ENCODE measurements around the gene ZCCHC7. TPM values are rescaled to one million over a fixed set of nuclear protein-coding genes. Genes with fewer than 3 reads are reported as not detected.

Gene ZCCHC7
- total and polyA plus RNA-seq, 7 experiments from 2014 or later: 26.1 to 47.1 (median 40.3) TPM

- Mint-ChIP-seq H3K27ac (no peak overlapping the region), H3K4me3 (no peak overlapping the region), H3K36me3 (peaks cover 15 to 57% (median 42%) of the 10 kb centered on the region in 5 donors), H3K4me1 (peaks cover 2 to 17% (median 9%) of the 10 kb centered on the region in 7 donors), H3K9me3 (peaks cover 0 to 5% (median 0%) of the 10 kb centered on the region in 11 donors), H3K27me3 (no peaks in the 10 kb centered on the region)
- intact Hi-C loops (cut with micrococcal nuclease): loop anchor here in 1 of 2 donors (10.0 kb wide), 1 partner anchor 46 kb away; no protein-coding TSS in a partner anchor
- ATAC-seq: no peak
- Histone ChIP-seq H3K4me1 (ENCODE audit: control insufficient read depth in 2 of 2, insufficient read depth in 2 of 2, low read length in 2 of 2) (no peaks in the 10 kb centered on the region), H3K36me3 (ENCODE audit: control insufficient read depth in 2 of 3, insufficient read depth in 3 of 3, low read length in 3 of 3) (no peaks in the 10 kb centered on the region), H3K27me3 (ENCODE audit: control insufficient read depth in 2 of 2, insufficient read depth in 2 of 2, low read length in 2 of 2) (no peaks in the 10 kb centered on the region), H3K27ac (ENCODE audit: low read depth, low read length) (no peak overlapping the region), H3K9me3 (ENCODE audit: control insufficient read depth in 2 of 3, low read length in 3 of 3) (no peaks in the 10 kb centered on the region), H3K4me3 (ENCODE audit: low read length) (no peak overlapping the region)
- DNase-seq: no peak
- ChIA-PET POLR2A (no interaction called here), CTCF (interaction anchor here (0.6 kb wide), 1 partner anchor 7 kb away, joined by 3 read pairs; no protein-coding TSS in a partner anchor)
These were observed 128.3 kb downstream of the ZCCHC7 start for GRCh38 chr9:37248651-37249163.

GRCh38 chr9:37251452-37251851 lies 131.1 kb downstream of the ZCCHC7 start:
- DNase-seq (no peak), ATAC-seq (no peak)
- intact Hi-C loops (cut with micrococcal nuclease): no loop called here
- Mint-ChIP-seq H3K27ac (no peak overlapping the region), H3K27me3 (no peaks in the 10 kb centered on the region), H3K4me3 (no peak overlapping the region), H3K9me3 (peaks cover 0 to 10% (median 0%) of the 10 kb centered on the region in 11 donors), H3K36me3 (peaks cover 15 to 64% (median 52%) of the 10 kb centered on the region in 5 donors), H3K4me1 (peaks cover 2 to 25% (median 12%) of the 10 kb centered on the region in 7 donors)
- Histone ChIP-seq H3K4me3 (ENCODE audit: low read length) (no peak overlapping the region), H3K4me1 (ENCODE audit: control insufficient read depth in 2 of 2, insufficient read depth in 2 of 2, low read length in 2 of 2) (no peaks in the 10 kb centered on the region), H3K36me3 (ENCODE audit: control insufficient read depth in 2 of 3, insufficient read depth in 3 of 3, low read length in 3 of 3) (no peaks in the 10 kb centered on the region), H3K27ac (ENCODE audit: low read depth, low read length) (no peak overlapping the region), H3K9me3 (ENCODE audit: control insufficient read depth in 2 of 3, low read length in 3 of 3) (no peaks in the 10 kb centered on the region), H3K27me3 (ENCODE audit: control insufficient read depth in 2 of 2, insufficient read depth in 2 of 2, low read length in 2 of 2) (no peaks in the 10 kb centered on the region)
- ChIA-PET CTCF (no interaction called here), POLR2A (no interaction called here)

GRCh38 chr9:37253377-37253937 lies 133.1 kb downstream of the ZCCHC7 start:
- H3K27ac ChIP-seq (ENCODE audit: low read depth, low read length): no peak overlapping the region
- POLR2A ChIA-PET: no interaction called here
- no peak overlapping the region for H3K4me3 ChIP-seq (ENCODE audit: low read length)
- intact Hi-C loops (cut with micrococcal nuclease): no loop called here
- no peaks in the 10 kb centered on the region for H3K9me3 ChIP-seq (ENCODE audit: control insufficient read depth in 2 of 3, low read length in 3 of 3)
- Mint-ChIP-seq H3K9me3 (peaks cover 0 to 10% (median 0%) of the 10 kb centered on the region in 11 donors), H3K36me3 (peaks cover 15 to 72% (median 49%) of the 10 kb centered on the region in 5 donors), H3K4me3 (no peak overlapping the region), H3K27ac (no peak overlapping the region), H3K4me1 (peaks cover 2 to 24% (median 14%) of the 10 kb centered on the region in 7 donors), H3K27me3 (no peaks in the 10 kb centered on the region)
- H3K27me3 ChIP-seq (ENCODE audit: control insufficient read depth in 2 of 2, insufficient read depth in 2 of 2, low read length in 2 of 2): no peaks in the 10 kb centered on the region
- CTCF ChIA-PET: no interaction called here
- ATAC-seq (no peak), DNase-seq (no peak)
- H3K4me1 ChIP-seq (ENCODE audit: control insufficient read depth in 2 of 2, insufficient read depth in 2 of 2, low read length in 2 of 2): no peaks in the 10 kb centered on the region
- no peaks in the 10 kb centered on the region for H3K36me3 ChIP-seq (ENCODE audit: control insufficient read depth in 2 of 3, insufficient read depth in 3 of 3, low read length in 3 of 3)

GRCh38 chr9:37255187-37255586 lies 134.8 kb downstream of the ZCCHC7 start:
- peaks cover 12 to 63% (median 40%) of the 10 kb centered on the region in 5 donors for H3K36me3 Mint-ChIP-seq
- H3K9me3 Mint-ChIP-seq: peaks cover 0 to 10% (median 0%) of the 10 kb centered on the region in 11 donors
- H3K27ac ChIP-seq (ENCODE audit: low read depth, low read length): no peak overlapping the region
- H3K9me3 ChIP-seq (ENCODE audit: control insufficient read depth in 2 of 3, low read length in 3 of 3): no peaks in the 10 kb centered on the region
- H3K27me3 Mint-ChIP-seq: no peaks in the 10 kb centered on the region
- H3K27ac Mint-ChIP-seq: no peak overlapping the region
- peaks cover 0 to 26% (median 15%) of the 10 kb centered on the region in 7 donors for H3K4me1 Mint-ChIP-seq
- DNase-seq: no peak
- ChIA-PET CTCF (no interaction called here), POLR2A (no interaction called here)
- no peak for ATAC-seq
- no peaks in the 10 kb centered on the region for H3K4me1 ChIP-seq (ENCODE audit: control insufficient read depth in 2 of 2, insufficient read depth in 2 of 2, low read length in 2 of 2)
- H3K4me3 ChIP-seq (ENCODE audit: low read length): no peak overlapping the region
- no peak overlapping the region for H3K4me3 Mint-ChIP-seq
- no peaks in the 10 kb centered on the region for H3K36me3 ChIP-seq (ENCODE audit: control insufficient read depth in 2 of 3, insufficient read depth in 3 of 3, low read length in 3 of 3)
- intact Hi-C loops (cut with micrococcal nuclease): no loop called here
- H3K27me3 ChIP-seq (ENCODE audit: control insufficient read depth in 2 of 2, insufficient read depth in 2 of 2, low read length in 2 of 2): no peaks in the 10 kb centered on the region

GRCh38 chr9:37255944-37256862 lies 135.8 kb downstream of the ZCCHC7 start:
- peaks cover 11 to 63% (median 40%) of the 10 kb centered on the region in 5 donors for H3K36me3 Mint-ChIP-seq
- ChIA-PET POLR2A (no interaction called here), CTCF (interaction anchor here (0.6 kb wide), 1 partner anchor 8 kb away, joined by 3 read pairs; no protein-coding TSS in a partner anchor)
- Histone ChIP-seq H3K27ac (ENCODE audit: low read depth, low read length) (no peak overlapping the region), H3K4me1 (ENCODE audit: control insufficient read depth in 2 of 2, insufficient read depth in 2 of 2, low read length in 2 of 2) (no peaks in the 10 kb centered on the region), H3K9me3 (ENCODE audit: control insufficient read depth in 2 of 3, low read length in 3 of 3) (no peaks in the 10 kb centered on the region), H3K4me3 (ENCODE audit: low read length) (no peak overlapping the region), H3K36me3 (ENCODE audit: control insufficient read depth in 2 of 3, insufficient read depth in 3 of 3, low read length in 3 of 3) (no peaks in the 10 kb centered on the region), H3K27me3 (ENCODE audit: control insufficient read depth in 2 of 2, insufficient read depth in 2 of 2, low read length in 2 of 2) (no peaks in the 10 kb centered on the region)
- H3K4me1 Mint-ChIP-seq: peaks cover 0 to 35% (median 19%) of the 10 kb centered on the region in 7 donors
- no peak overlapping the region for H3K27ac Mint-ChIP-seq
- intact Hi-C loops (cut with micrococcal nuclease): no loop called here
- no peaks in the 10 kb centered on the region for H3K27me3 Mint-ChIP-seq
- H3K4me3 Mint-ChIP-seq: no peak overlapping the region
- DNase-seq: no peak
- ATAC-seq: no peak
- H3K9me3 Mint-ChIP-seq: peaks cover 0 to 10% (median 0%) of the 10 kb centered on the region in 11 donors

GRCh38 chr9:37259951-37260350 lies 139.6 kb downstream of the ZCCHC7 start:
- ChIA-PET POLR2A (interaction anchor here (0.6 kb wide), 1 partner anchor 80 kb away, joined by 3 read pairs; no protein-coding TSS in a partner anchor), CTCF (no interaction called here)
- no peak overlapping the region for H3K4me3 Mint-ChIP-seq

More at GRCh38 chr9:37259951-37260350, 139.6 kb downstream of the ZCCHC7 start:
- H3K36me3 ChIP-seq (ENCODE audit: control insufficient read depth in 2 of 3, insufficient read depth in 3 of 3, low read length in 3 of 3): no peaks in the 10 kb centered on the region
- ATAC-seq: no peak
- H3K4me3 ChIP-seq (ENCODE audit: low read length): no peak overlapping the region
- intact Hi-C loops (cut with micrococcal nuclease): no loop called here
- DNase-seq: no peak
- peaks cover 0 to 41% (median 22%) of the 10 kb centered on the region in 7 donors for H3K4me1 Mint-ChIP-seq
- peaks cover 0 to 5% (median 0%) of the 10 kb centered on the region in 11 donors for H3K9me3 Mint-ChIP-seq
- no peaks in the 10 kb centered on the region for H3K9me3 ChIP-seq (ENCODE audit: control insufficient read depth in 2 of 3, low read length in 3 of 3)
- H3K27me3 ChIP-seq (ENCODE audit: control insufficient read depth in 2 of 2, insufficient read depth in 2 of 2, low read length in 2 of 2): no peaks in the 10 kb centered on the region
- no peak overlapping the region for H3K27ac ChIP-seq (ENCODE audit: low read depth, low read length)
- peaks cover 4 to 40% (median 28%) of the 10 kb centered on the region in 5 donors for H3K36me3 Mint-ChIP-seq
- no peaks in the 10 kb centered on the region for H3K4me1 ChIP-seq (ENCODE audit: control insufficient read depth in 2 of 2, insufficient read depth in 2 of 2, low read length in 2 of 2)
- H3K27me3 Mint-ChIP-seq: no peaks in the 10 kb centered on the region
- H3K27ac Mint-ChIP-seq: no peak overlapping the region
